WI38 (cell line): ENCODE data around the gene SEC24B.

Experiments used
- H3K4me3 ChIP-seq: 2 replicates; pipeline ENCODE4 v1.5.1; 2011; ENCODE audit warnings: low read depth, mild to moderate bottlenecking, control low read depth, low read length
- TF ChIP-seq, protein P1 (sequence below): IDR thresholded peaks from 2 replicates; pipeline ENCODE4 v1.5.1; 2012; ENCODE audit warnings: low read depth, mild to moderate bottlenecking, control low read depth, low read length

The SEC24B gene

DNA sequence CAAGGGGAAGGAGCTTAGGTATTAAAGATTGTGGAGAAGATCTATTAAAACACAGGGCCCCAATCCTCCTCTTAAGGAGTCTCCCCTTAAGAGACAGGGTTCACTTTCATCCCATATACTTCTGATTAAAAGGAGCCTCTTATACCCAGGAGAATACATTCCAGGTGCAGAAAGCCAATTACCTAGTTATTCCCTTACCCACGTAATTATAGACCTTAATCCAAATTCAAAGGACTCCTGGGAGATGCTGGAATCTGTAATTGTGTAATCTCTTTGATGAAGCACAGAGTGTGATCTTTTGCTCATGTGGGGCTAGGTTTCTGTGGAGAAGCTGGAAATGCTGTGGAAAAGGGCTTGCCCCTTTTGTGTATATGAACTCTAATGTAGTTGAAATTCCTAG, 1.4 kb upstream of the SEC24B start:
- H3K4me3 ChIP-seq = peak overlapping the region; percentile 87
- TF ChIP-seq, protein P1, sequence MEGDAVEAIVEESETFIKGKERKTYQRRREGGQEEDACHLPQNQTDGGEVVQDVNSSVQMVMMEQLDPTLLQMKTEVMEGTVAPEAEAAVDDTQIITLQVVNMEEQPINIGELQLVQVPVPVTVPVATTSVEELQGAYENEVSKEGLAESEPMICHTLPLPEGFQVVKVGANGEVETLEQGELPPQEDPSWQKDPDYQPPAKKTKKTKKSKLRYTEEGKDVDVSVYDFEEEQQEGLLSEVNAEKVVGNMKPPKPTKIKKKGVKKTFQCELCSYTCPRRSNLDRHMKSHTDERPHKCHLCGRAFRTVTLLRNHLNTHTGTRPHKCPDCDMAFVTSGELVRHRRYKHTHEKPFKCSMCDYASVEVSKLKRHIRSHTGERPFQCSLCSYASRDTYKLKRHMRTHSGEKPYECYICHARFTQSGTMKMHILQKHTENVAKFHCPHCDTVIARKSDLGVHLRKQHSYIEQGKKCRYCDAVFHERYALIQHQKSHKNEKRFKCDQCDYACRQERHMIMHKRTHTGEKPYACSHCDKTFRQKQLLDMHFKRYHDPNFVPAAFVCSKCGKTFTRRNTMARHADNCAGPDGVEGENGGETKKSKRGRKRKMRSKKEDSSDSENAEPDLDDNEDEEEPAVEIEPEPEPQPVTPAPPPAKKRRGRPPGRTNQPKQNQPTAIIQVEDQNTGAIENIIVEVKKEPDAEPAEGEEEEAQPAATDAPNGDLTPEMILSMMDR = no peak

DNA sequence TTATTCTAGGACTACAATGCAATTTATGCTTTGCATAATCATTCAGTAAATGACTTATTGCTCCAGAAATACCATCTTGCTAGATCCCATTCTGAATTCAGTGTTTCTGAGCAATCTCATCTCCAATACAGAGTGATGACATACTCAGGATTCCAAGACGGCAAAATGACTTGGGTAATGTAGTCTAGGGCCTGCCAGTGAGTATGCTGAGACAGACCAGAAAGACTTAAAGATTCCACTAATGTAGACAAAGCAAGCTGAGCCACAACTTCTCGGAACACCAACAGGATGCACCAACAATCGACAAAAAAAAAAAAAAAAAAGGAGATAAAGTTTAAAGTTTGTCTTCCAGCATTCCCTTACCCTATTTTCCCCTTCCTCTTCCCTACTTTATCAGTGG, 919 bp upstream of the SEC24B start:
- H3K4me3 ChIP-seq = peak overlapping the region; percentile 87
- TF ChIP-seq, protein P1 = no peak

DNA sequence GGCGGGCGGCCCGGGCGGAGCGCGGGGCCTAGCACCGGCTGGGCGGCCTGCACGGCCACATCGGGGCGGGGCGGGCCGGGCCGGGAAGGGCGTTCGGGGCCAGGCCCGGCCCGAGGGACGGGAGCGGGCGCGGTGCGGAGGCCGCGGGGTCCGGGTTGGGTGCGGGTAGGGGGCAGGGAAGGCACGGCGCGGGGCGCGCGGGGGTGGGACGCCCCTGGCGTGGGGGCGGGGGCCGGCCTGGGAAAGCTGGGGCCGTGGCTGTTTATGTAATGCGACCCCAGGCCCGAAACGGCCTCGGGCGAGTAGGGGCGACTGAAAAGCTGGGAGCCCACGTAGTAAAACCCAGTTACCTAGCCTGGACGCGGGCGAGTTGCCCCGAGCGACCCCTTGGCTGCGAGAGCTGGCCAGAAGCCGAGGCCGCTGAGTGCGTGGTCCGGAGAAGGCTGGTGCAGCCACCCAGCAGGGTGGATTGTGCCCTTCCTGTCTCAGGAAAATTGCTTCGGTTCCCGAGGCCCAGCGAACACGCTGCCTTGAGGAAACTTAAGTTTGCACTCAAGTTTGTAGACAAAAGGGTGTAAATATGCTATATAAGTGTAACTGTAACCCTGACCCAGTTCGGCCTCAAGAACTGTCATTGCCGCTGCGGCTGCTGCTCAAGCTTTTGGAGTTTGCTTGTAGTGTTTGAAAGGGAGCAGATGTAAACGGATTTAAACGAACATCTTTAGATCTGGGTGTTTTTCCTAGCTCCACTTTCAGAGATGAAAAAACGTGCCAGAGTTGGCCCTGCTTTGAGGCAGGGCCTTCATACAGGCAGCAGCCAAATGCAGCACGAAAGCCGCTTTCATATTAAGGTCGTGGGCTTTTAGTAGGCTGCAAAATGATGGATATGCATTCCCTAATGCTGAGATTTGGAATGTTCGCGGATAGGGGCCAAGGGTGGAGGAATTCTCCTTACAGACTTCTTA, 674 bp downstream of the SEC24B start:
- peak overlapping the region; percentile 87 for H3K4me3 ChIP-seq
- TF ChIP-seq, protein P1 = no peak

DNA sequence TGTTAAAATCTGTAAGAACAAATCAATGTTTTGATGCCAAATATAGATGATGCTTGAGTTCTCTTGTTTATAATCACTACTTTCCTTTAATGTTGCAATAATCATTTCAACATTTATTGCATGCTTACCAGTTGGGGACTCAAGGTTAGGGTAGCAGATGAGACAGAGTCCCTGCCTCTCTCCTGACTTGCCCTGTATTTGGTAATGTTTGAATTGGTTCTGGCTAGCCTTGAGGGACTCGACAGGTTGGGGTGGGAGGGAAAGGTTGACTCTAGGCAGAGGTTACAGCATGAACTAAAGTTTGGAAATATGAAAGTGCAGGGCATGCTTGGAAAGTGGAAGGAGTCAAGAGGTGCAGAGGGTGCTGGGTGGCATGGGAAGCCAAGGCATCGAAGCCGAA, 2.0 kb downstream of the SEC24B start:
- TF ChIP-seq, protein P1 = no peak
- H3K4me3 ChIP-seq = peak overlapping the region; percentile 87

DNA sequence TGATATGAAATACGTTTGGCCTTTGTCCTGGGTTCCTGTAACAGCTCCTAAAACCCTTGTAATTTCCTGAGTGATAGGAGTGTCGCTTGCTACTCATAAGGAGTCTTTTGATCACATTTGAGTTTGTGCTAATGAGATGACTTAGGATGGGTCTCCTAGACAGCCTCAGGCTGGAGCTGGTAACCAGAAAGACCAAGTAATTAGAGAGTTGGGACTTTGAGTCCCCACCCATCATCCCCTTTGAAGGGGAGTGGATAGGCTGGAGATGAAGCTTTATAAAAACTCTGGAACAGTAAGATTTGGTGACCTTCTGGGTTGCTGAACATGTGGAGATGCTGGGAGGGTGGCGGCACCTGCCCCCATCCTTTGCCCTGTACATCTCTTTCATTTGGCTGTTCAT, 2.9 kb downstream of the SEC24B start:
- TF ChIP-seq, protein P1 = no peak
- no peak overlapping the region for H3K4me3 ChIP-seq

DNA sequence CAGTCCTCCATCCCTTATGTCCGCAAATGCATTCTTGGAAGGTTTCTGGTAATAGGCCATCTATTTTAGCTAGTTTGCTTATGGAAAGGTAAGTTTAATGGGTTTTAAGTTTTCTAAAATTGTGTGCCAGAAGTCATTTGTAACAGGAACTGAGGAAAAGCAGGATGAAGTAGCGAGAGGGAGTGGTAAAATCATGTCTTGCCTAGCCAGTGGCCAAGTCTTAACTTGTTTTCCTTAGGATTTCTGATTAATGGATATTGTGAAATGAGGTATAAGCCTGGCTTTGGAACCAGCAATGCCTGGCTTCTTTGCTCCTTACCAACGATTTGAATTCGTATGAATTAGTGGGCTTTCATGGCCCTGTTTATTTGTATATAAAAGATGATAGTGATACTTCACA, 7.3 kb downstream of the SEC24B start:
- TF ChIP-seq, protein P1 = no peak
- H3K4me3 ChIP-seq = no peak overlapping the region

DNA sequence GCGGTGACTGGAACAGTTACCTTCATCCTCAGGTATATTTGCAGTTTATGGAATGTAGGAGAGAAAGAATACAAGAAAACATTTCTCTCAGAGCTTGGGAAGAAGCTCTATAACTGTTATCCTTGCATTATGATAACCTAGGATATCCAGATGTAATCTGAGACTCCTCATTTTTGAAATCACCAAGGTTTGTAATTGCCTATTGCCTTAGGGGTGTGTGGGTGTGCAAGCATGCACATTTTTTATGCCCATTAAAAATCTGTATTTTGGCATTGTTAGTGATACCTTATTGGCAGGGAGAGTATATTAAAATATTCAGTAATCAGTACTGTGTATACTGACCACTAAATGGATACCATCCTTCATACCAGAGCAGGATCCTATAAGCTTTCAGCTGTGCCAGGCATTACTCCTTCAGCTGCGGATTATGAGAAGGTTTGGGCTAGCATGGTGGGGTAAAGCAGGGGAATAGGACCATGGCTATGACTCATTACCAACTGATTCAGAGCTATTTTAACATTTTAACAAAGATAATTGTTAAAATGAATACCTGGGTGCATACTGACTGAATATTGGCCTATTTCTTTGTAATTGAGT, 8.3 kb downstream of the SEC24B start:
- H3K4me3 ChIP-seq = no peak overlapping the region
- TF ChIP-seq, protein P1 = no peak
